ENCODE results near the gene PKIB.

Gene PKIB

GRCh38 chr6:122766256-122766655 is 156.1 kb downstream of the PKIB start:
- TF ChIP-seq, protein P1, sequence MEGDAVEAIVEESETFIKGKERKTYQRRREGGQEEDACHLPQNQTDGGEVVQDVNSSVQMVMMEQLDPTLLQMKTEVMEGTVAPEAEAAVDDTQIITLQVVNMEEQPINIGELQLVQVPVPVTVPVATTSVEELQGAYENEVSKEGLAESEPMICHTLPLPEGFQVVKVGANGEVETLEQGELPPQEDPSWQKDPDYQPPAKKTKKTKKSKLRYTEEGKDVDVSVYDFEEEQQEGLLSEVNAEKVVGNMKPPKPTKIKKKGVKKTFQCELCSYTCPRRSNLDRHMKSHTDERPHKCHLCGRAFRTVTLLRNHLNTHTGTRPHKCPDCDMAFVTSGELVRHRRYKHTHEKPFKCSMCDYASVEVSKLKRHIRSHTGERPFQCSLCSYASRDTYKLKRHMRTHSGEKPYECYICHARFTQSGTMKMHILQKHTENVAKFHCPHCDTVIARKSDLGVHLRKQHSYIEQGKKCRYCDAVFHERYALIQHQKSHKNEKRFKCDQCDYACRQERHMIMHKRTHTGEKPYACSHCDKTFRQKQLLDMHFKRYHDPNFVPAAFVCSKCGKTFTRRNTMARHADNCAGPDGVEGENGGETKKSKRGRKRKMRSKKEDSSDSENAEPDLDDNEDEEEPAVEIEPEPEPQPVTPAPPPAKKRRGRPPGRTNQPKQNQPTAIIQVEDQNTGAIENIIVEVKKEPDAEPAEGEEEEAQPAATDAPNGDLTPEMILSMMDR (IDR thresholded peaks at IDR 0.05; ENCODE audit: insufficient read depth, low read length, missing control alignments), result no peak
- DNase-seq (ENCODE audit: low read depth, low spot score), result no peak
- H3K4me3 ChIP-seq (ENCODE audit: low read depth, low read length), result no peak overlapping the region
- CTCF ChIA-PET, result interaction anchor here (1.5 to 1.8 kb wide), 2 partner anchors 36 to 72 kb away, joined by 3 to 4 read pairs; no protein-coding TSS in a partner anchor
- POLR2A ChIA-PET, result no interaction called here

GRCh38 chr6:122770835-122771601 is 160.8 kb downstream of the PKIB start:
- DNase-seq (ENCODE audit: low read depth, low spot score), result no peak
- POLR2A ChIA-PET, result no interaction called here
- no peak overlapping the region for H3K4me3 ChIP-seq (ENCODE audit: low read depth, low read length)
- TF ChIP-seq, protein P1 (IDR thresholded peaks at IDR 0.05; ENCODE audit: insufficient read depth, low read length, missing control alignments), result no peak
- CTCF ChIA-PET, result no interaction called here

- ChIA-PET POLR2A (no interaction called here), CTCF (no interaction called here)
- TF ChIP-seq, protein P1 (IDR thresholded peaks at IDR 0.05; ENCODE audit: insufficient read depth, low read length, missing control alignments), result no peak
- no peak overlapping the region for H3K4me3 ChIP-seq (ENCODE audit: low read depth, low read length)
- no peak for DNase-seq (ENCODE audit: low read depth, low spot score)
These were observed 162.7 kb downstream of the PKIB start for GRCh38 chr6:122772724-122773415.

Data from AG04449 (cell line).